ENCODE measurements around the gene NACC2. TPM values are rescaled to one million over a fixed set of nuclear protein-coding genes. Genes with fewer than 3 reads are reported as not detected.

NACC2 gene
- total RNA-seq, 1 donor from 2014 or later, result 34.0 TPM

DNA sequence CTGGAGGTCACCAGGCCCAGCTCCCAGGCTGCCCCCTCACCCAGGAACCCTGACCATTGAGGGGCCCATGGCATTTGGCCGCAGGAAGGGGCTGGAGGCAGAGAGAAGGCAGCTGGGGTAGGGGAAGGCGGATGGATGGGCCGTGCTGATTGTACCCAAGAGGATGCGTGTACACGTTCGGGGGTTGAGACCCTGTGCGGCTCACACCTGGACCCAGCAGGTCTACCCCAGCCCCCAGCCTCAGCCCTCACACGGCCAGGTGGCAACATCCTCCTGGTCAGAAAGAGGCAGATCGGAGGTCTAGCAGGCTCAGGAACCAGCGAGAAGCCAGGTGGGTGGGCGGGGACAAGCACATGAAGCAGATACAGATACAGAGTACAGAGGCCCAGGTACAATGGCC lies 33.7 kb downstream of the NACC2 start:
- Mint-ChIP-seq H3K4me3 (ENCODE audit: unreplicated experiment) (no peak overlapping the region), H3K36me3 (ENCODE audit: low read depth, unreplicated experiment) (peaks cover 15% of the 10 kb centered on the region), H3K27ac (ENCODE audit: unreplicated experiment) (no peak overlapping the region), H3K27me3 (ENCODE audit: low read depth, unreplicated experiment) (no peaks in the 10 kb centered on the region), H3K9me3 (ENCODE audit: unreplicated experiment) (no peaks in the 10 kb centered on the region), H3K4me1 (ENCODE audit: low read depth, unreplicated experiment) (peaks cover 10% of the 10 kb centered on the region)
- peaks cover 98% of the 10 kb centered on the region for H4K20me1 ChIP-seq (ENCODE audit: insufficient read depth, low read length)
- H3K9ac ChIP-seq (ENCODE audit: low read length), result no peak overlapping the region
- H3K9me3 ChIP-seq (ENCODE audit: insufficient read depth, low read depth, low read length), result no peaks in the 10 kb centered on the region
- H3K27me3 ChIP-seq (ENCODE audit: insufficient read depth, low read length), result no peaks in the 10 kb centered on the region
- no peak for FAIRE-seq
- TF ChIP-seq EZH2 (IDR thresholded peaks at IDR 0.05; ENCODE audit: insufficient read depth, low read length) (no peak), CTCF (IDR thresholded peaks at IDR 0.05; ENCODE audit: insufficient read depth, low read depth, low read length) (no peak)
- no peak overlapping the region for H3K4me3 ChIP-seq (ENCODE audit: insufficient read depth, low read depth, low read length)
- no peak overlapping the region for H2AFZ ChIP-seq (ENCODE audit: low read depth, low read length)
- H3K4me1 ChIP-seq (ENCODE audit: insufficient read depth, low read length), result peaks cover 9% of the 10 kb centered on the region
- no peaks in the 10 kb centered on the region for H3K36me3 ChIP-seq (ENCODE audit: insufficient read depth, low read length)
- H3K79me2 ChIP-seq (ENCODE audit: insufficient read depth, low read length), result peaks cover 66% of the 10 kb centered on the region
- no peak for DNase-seq (ENCODE audit: low read depth)
- no peak overlapping the region for H3K4me2 ChIP-seq (ENCODE audit: low read length)
- no peak overlapping the region for H3K27ac ChIP-seq (ENCODE audit: low read depth, low read length)

DNA sequence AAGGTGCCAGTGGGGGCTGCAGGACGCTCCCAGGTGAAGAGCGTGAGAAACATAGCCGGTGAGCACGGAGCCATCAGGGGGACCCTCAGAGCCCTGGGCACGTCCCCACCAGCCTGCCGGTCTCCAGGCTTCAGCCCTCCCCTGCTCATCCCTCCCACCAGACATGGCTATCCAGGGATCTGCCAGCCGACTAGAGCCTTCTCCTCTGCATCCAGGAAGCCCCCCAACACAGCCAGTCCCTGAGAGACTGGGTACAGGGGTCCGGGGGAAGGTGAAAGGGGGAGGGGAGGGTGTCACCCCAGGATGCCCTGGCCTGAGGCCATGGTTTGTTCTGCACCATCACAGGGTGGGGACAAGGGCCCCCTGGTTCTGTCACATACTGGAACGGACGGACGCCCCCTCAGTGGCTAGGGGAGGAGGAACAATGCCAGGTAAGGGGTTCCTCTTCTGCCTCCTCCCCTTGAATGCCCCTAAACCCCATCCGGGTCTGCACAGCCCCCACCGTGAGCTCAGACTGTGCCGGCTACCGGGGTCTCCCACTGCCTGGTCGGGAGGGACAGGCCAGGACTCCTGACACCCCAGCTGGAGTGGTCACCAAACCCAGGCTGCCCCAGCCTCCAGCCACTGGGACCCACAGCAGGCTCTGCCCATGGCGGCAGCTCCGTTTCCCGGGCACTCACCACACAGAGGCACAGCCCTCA lies 34.3 kb downstream of the NACC2 start:
- peaks cover 98% of the 10 kb centered on the region for H4K20me1 ChIP-seq (ENCODE audit: insufficient read depth, low read length)
- H3K27me3 Mint-ChIP-seq (ENCODE audit: low read depth, unreplicated experiment), result no peaks in the 10 kb centered on the region
- H3K36me3 ChIP-seq (ENCODE audit: insufficient read depth, low read length), result no peaks in the 10 kb centered on the region
- H3K4me1 Mint-ChIP-seq (ENCODE audit: low read depth, unreplicated experiment), result peaks cover 7% of the 10 kb centered on the region
- FAIRE-seq (no peak), DNase-seq (ENCODE audit: low read depth) (no peak)
- H3K4me3 ChIP-seq (ENCODE audit: insufficient read depth, low read depth, low read length), result no peak overlapping the region
- peaks cover 15% of the 10 kb centered on the region for H3K36me3 Mint-ChIP-seq (ENCODE audit: low read depth, unreplicated experiment)
- H3K27ac Mint-ChIP-seq (ENCODE audit: unreplicated experiment), result no peak overlapping the region
- no peak overlapping the region for H3K4me2 ChIP-seq (ENCODE audit: low read length)
- H3K9ac ChIP-seq (ENCODE audit: low read length), result no peak overlapping the region
- no peaks in the 10 kb centered on the region for H3K9me3 ChIP-seq (ENCODE audit: insufficient read depth, low read depth, low read length)
- H3K9me3 Mint-ChIP-seq (ENCODE audit: unreplicated experiment), result no peaks in the 10 kb centered on the region
- no peak overlapping the region for H3K27ac ChIP-seq (ENCODE audit: low read depth, low read length)
- H3K79me2 ChIP-seq (ENCODE audit: insufficient read depth, low read length), result peaks cover 61% of the 10 kb centered on the region
- TF ChIP-seq EZH2 (IDR thresholded peaks at IDR 0.05; ENCODE audit: insufficient read depth, low read length) (no peak), CTCF (IDR thresholded peaks at IDR 0.05; ENCODE audit: insufficient read depth, low read depth, low read length) (no peak)
- peaks cover 9% of the 10 kb centered on the region for H3K4me1 ChIP-seq (ENCODE audit: insufficient read depth, low read length)
- H3K27me3 ChIP-seq (ENCODE audit: insufficient read depth, low read length), result no peaks in the 10 kb centered on the region
- no peak overlapping the region for H3K4me3 Mint-ChIP-seq (ENCODE audit: unreplicated experiment)
- no peak overlapping the region for H2AFZ ChIP-seq (ENCODE audit: low read depth, low read length)

All from astrocyte (in vitro differentiated cells and primary cell).